Smooth muscle cell (in vitro differentiated cells): ENCODE data around the gene TNS4. TPM values are rescaled to one million over a fixed set of nuclear protein-coding genes. Genes with fewer than 3 reads are reported as not detected.

ENCODE experiments used
- DNase-seq: peaks from one replicate; lab custom pipeline; 2025; ENCODE audit not compliant: unreplicated experiment; lab: John Stamatoyannopoulos, UW
- H2AFZ ChIP-seq: fragments of 200-600 bp; sonication (generic); 2 replicates; pipeline ENCODE4 v1.6.0; 2016; ENCODE audit warnings: antibody characterized with exemption, low read depth, mild to moderate bottlenecking
- H3F3A ChIP-seq: fragments of 200-600 bp; sonication (generic); 2 replicates; pipeline ENCODE4 v1.6.0; 2017; ENCODE audit warnings: antibody characterized with exemption, low read depth
- H3K27ac ChIP-seq: fragments of 200-600 bp; sonication (generic); 2 replicates; pipeline ENCODE4 v1.5.1; 2016; ENCODE audit warnings: low read depth, mild to moderate bottlenecking
- H3K27me3 ChIP-seq: fragments of 200-600 bp; sonication (generic); 2 replicates; pipeline ENCODE4 v1.6.1; 2016; ENCODE audit warnings: low read depth, mild to moderate bottlenecking
- H3K36me3 ChIP-seq: fragments of 200-600 bp; sonication (generic); 2 replicates; pipeline ENCODE4 v1.5.1; 2016; ENCODE audit warnings: low read depth
- H3K4me1 ChIP-seq: fragments of 200-600 bp; sonication (generic); 2 replicates; pipeline ENCODE4 v1.5.1; 2016; ENCODE audit warnings: low read depth
- H3K4me2 ChIP-seq: fragments of 200-600 bp; sonication (generic); 2 replicates; pipeline ENCODE4 v1.6.0; 2016; ENCODE audit warnings: mild to moderate bottlenecking
- H3K4me3 ChIP-seq: fragments of 200-600 bp; sonication (generic); 2 replicates; pipeline ENCODE4 v1.5.1; 2016; ENCODE audit warnings: mild to moderate bottlenecking
- H3K79me2 ChIP-seq: fragments of 200-600 bp; sonication (generic); 2 replicates; pipeline ENCODE4 v1.6.0; 2016; ENCODE audit warnings: low read depth, mild to moderate bottlenecking
- H3K9ac ChIP-seq: fragments of 200-600 bp; sonication (generic); 2 replicates; pipeline ENCODE4 v1.6.0; 2016; ENCODE audit warnings: low read depth
- H3K9me3 ChIP-seq: fragments of 200-600 bp; sonication (generic); replicated peaks from 2 replicates; pipeline ENCODE4 v1.5.1; 2016; ENCODE audit warnings: low read depth
- H4K20me1 ChIP-seq: fragments of 200-600 bp; sonication (generic); 2 replicates; pipeline ENCODE4 v1.6.0; 2016; ENCODE audit warnings: low read depth
- WGBS: methylation state at CpG from one replicate; pipeline ENCODE4 v1.1.7; 2016; ENCODE audit warnings: low lambda C conversion rate; 5-methylcytosine and 5-hydroxymethylcytosine counted together
- polyA plus RNA-seq: library from polyadenylated mRNA; unstranded; fragments of >200 nt; fragmentation: Nextera tagmentation; extraction: Ambion mirVana; gene quantifications from 2 replicates; pipeline ENCODE4 v1.2.1, GENCODE V29; 2016
- total RNA-seq: library from RNA; depleted of rRNA; stranded (reverse); fragments of >200 nt; gene quantifications from 2 replicates; pipeline ENCODE4 v1.2.3, GENCODE V29; 2014
- TF ChIP-seq, protein P1 (sequence below): fragments of 200-600 bp; sonication (generic); IDR thresholded peaks from 2 replicates; pipeline ENCODE4 v1.5.1; 2017; ENCODE audit warnings: borderline replicate concordance, mild to moderate bottlenecking, antibody characterized with exemption; ENCODE audit not compliant: insufficient read depth, poor library complexity, severe bottlenecking

Gene TNS4
- total and polyA plus RNA-seq, 2 experiments from 2014 or later = 0.13 to 1.2 TPM

- WGBS = 63% methylated on average over 6 of the region's 6 CpGs
- H3K4me3 ChIP-seq = no peak overlapping the region
- H3K79me2 ChIP-seq = no peaks in the 10 kb centered on the region
- H3K36me3 ChIP-seq = no peaks in the 10 kb centered on the region
- peak overlapping the region; percentile 27 for H3K4me2 ChIP-seq
- peaks cover 6% of the 10 kb centered on the region for H3F3A ChIP-seq
- no peaks in the 10 kb centered on the region for H3K27me3 ChIP-seq
- H2AFZ ChIP-seq = peak overlapping the region; percentile 22
- H3K4me1 ChIP-seq = no peaks in the 10 kb centered on the region
- TF ChIP-seq, protein P1, sequence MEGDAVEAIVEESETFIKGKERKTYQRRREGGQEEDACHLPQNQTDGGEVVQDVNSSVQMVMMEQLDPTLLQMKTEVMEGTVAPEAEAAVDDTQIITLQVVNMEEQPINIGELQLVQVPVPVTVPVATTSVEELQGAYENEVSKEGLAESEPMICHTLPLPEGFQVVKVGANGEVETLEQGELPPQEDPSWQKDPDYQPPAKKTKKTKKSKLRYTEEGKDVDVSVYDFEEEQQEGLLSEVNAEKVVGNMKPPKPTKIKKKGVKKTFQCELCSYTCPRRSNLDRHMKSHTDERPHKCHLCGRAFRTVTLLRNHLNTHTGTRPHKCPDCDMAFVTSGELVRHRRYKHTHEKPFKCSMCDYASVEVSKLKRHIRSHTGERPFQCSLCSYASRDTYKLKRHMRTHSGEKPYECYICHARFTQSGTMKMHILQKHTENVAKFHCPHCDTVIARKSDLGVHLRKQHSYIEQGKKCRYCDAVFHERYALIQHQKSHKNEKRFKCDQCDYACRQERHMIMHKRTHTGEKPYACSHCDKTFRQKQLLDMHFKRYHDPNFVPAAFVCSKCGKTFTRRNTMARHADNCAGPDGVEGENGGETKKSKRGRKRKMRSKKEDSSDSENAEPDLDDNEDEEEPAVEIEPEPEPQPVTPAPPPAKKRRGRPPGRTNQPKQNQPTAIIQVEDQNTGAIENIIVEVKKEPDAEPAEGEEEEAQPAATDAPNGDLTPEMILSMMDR = no peak
- no peaks in the 10 kb centered on the region for H4K20me1 ChIP-seq
- no peak overlapping the region for H3K27ac ChIP-seq
- H3K9me3 ChIP-seq = no peaks in the 10 kb centered on the region
- no peak for DNase-seq
- no peak overlapping the region for H3K9ac ChIP-seq
Measured at GRCh38 chr17:40532520-40533253, 31.3 kb upstream of the TNS4 start.

- TF ChIP-seq, protein P1 = no peak
- Histone ChIP-seq H3K4me1 (no peaks in the 10 kb centered on the region), H3K27ac (peak overlapping the region; percentile 33), H3K36me3 (no peaks in the 10 kb centered on the region), H3K4me3 (no peak overlapping the region), H3K9ac (no peak overlapping the region), H3K27me3 (no peaks in the 10 kb centered on the region), H2AFZ (no peak overlapping the region), H3K9me3 (no peaks in the 10 kb centered on the region), H3F3A (peaks cover 6% of the 10 kb centered on the region), H3K79me2 (no peaks in the 10 kb centered on the region), H3K4me2 (no peak overlapping the region), H4K20me1 (no peaks in the 10 kb centered on the region)
- DNase-seq = no peak
- WGBS = 74% methylated on average over 15 of the region's 15 CpGs
Measured at GRCh38 chr17:40531051-40531991, 29.9 kb upstream of the TNS4 start.

- H3K27me3 ChIP-seq = no peaks in the 10 kb centered on the region
- no peak overlapping the region for H2AFZ ChIP-seq
- H3K4me1 ChIP-seq = no peaks in the 10 kb centered on the region
- H3K4me3 ChIP-seq = no peak overlapping the region
- H3K36me3 ChIP-seq = no peaks in the 10 kb centered on the region
- H3K27ac ChIP-seq = peak overlapping the region; percentile 33
- peaks cover 5% of the 10 kb centered on the region for H3K9me3 ChIP-seq
- TF ChIP-seq, protein P1 = no peak
- no peaks in the 10 kb centered on the region for H3K79me2 ChIP-seq
- no peak overlapping the region for H3K9ac ChIP-seq
- H3F3A ChIP-seq = peaks cover 6% of the 10 kb centered on the region
- no peak overlapping the region for H3K4me2 ChIP-seq
- 89% methylated on average over 5 of the region's 5 CpGs for WGBS
- no peaks in the 10 kb centered on the region for H4K20me1 ChIP-seq
- DNase-seq = no peak
Measured at GRCh38 chr17:40530531-40530994, 29.1 kb upstream of the TNS4 start.
